ENCODE measurements around the gene FADS1. TPM values are rescaled to one million over a fixed set of nuclear protein-coding genes. Genes with fewer than 3 reads are reported as not detected.

Gene FADS1
- total RNA-seq: 44.5 and 64.7 TPM in 2 replicates

DNA sequence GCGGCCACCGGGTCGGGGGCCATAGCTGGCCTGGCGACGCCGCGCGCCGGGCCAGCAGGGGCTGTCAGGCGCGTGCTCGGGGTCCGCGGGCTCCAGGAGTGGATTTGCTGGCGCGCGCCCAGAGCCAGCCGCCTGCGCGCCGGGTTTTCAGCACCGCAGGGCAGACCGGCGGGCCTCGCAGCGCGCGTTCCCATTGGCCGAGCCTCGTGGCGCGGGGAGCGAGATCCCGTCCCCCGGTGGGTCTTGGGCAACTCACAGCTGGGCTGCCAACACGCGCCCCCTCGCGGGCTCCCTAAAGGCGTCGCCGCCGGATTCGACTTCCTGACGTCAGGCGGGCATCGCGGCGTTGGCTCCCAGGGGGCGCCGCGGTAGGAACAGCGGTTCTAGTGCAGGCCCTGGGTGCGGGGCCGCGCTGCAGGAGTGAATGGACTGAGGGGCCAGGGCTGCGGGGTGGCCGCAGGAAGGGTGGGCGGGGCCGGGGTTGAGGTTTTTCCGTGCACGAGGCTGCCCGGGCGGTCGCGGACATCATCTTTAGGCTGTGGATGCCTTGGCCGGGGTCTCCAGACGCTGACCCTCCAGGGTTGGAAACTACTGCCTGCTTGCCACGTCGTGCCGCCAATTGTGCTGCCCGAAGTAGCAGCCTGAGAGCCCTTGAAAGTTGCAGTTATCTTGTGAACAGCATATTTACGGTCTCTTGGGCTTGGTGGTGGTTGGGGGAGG, at the start of gene FADS1:
TSS of gene FADS1 (minus strand) at position 268 of the 720 bp plus-strand sequence. CDS start at position 194, 74 bp downstream.
- DNase-seq (ENCODE audit: extremely low read depth, low read depth, low spot score): no peak

GRCh38 chr11:61866231-61866957, 49.6 kb upstream of the FADS1 start:
- DNase-seq (ENCODE audit: extremely low read depth, low read depth, low spot score): no peak

DNA sequence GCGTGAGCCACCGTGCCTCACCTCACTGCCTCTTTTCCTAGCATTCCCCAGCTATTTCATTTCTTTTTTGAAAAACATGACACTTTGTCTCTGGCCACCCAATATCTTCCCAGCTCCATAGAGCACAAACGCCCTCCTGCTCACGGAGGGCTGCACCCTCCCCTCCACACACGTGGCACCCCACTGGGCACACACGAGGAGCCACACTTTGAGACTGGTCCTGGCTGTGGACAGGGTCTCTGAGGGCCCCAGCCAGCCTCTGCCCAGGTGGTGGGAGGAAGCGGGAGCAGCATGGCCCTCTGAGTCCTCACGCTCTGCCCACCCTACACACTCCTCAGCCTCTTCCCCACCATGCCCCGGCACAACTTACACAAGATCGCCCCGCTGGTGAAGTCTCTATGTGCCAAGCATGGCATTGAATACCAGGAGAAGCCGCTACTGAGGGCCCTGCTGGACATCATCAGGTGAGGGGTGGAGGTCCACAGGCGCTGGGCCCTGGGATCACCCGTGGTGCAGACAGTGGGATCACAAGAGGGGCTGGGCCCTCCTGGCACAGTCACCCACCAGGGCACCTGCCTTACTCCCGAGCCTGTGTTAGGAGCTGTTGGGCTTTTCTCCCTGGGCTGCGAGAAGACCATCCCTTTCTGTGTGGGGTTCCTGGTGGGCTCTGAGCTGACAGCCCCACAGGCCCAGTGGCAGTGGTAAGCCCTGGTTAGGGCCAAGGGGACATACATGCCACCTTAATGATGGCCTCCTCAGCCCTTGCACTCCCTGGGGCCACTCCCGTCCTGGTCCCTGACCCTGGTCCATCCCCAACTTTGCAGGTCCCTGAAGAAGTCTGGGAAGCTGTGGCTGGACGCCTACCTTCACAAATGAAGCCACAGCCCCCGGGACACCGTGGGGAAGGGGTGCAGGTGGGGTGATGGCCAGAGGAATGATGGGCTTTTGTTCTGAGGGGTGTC, 48.3 kb upstream of the FADS1 start:
- DNase-seq (ENCODE audit: extremely low read depth, low read depth, low spot score): no peak

DNA sequence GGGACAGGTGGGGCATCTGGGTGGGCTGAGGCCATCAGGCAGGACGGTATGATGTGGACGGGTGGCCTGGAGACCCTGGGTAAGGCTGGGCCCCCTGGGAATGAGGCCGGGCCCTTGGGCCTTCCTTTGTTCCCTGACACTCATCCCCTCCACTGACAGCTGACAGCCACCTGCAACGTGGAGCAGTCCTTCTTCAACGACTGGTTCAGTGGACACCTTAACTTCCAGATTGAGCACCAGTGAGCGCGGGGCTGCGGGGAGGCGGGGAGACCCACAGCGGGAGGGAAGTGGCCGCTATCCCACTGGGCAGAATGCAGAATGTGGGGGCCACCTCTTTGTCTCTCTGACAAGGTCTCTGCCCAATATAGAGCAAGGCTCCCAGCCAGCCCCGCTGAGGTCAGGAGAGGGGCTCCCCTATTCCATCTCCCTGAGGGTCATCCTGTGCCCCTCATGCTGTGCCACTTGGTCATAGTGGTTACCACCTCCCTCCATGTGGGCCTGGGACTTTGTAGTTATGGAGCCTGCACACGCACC, 46.8 kb upstream of the FADS1 start:
- no peak for DNase-seq (ENCODE audit: extremely low read depth, low read depth, low spot score)

DNA sequence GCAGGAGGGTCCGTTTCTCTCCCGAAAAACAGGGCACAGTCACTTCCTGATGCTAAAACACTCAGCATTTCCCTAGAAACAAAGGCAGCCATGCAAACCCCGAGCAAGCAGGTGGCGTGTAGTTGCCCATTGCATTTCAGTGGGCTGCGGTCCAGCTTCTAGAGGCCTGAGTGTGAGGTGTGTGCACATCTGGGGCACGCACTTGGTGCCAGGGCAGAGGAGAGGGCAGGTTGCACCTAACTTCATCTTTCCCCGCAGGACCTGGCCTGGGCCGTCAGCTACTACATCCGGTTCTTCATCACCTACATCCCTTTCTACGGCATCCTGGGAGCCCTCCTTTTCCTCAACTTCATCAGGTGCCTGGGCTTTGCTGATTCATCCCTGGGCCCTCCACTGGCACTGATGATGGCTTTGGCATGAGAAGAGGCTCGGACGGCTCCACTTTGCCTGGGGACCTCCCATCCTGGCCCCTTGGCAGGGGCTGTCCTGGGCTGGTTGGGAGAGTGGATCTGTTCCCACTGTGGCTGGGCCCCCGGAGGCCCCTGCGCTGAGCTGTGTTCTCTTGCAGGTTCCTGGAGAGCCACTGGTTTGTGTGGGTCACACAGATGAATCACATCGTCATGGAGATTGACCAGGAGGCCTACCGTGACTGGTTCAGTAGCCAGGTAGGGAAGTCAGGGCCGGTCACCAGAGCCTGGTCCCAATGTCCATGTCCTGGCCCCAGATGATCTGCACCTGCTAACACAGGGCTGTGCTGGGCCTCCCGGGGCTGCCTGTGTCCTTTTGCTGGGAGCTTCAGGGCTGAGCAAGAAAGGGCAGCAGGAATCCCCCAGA, 46.1 kb upstream of the FADS1 start:
- DNase-seq (ENCODE audit: extremely low read depth, low read depth, low spot score): no peak

DNA sequence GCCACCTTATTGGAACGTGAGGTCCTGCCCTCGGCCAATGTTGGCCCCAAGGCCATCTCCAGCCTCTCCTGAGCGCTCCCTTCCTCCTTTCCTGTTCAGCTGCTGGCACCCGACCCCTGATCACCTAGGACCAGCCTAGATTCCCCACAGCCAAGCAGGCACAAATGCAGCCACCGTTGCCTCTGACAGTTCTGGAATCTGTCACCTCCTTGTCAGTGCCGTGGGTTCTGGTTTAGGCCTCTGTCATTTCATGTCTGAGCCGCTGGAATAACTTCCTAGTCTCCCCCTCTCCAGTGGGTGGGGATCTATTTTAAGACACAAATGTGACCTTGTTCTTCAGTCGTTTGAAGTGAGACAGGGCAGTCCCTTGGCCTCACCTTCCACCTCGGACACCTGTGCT, 44.8 kb upstream of the FADS1 start:
- no peak for DNase-seq (ENCODE audit: extremely low read depth, low read depth, low spot score)

GRCh38 chr11:61860054-61860903, 43.5 kb upstream of the FADS1 start:
- DNase-seq (ENCODE audit: extremely low read depth, low read depth, low spot score): no peak

DNA sequence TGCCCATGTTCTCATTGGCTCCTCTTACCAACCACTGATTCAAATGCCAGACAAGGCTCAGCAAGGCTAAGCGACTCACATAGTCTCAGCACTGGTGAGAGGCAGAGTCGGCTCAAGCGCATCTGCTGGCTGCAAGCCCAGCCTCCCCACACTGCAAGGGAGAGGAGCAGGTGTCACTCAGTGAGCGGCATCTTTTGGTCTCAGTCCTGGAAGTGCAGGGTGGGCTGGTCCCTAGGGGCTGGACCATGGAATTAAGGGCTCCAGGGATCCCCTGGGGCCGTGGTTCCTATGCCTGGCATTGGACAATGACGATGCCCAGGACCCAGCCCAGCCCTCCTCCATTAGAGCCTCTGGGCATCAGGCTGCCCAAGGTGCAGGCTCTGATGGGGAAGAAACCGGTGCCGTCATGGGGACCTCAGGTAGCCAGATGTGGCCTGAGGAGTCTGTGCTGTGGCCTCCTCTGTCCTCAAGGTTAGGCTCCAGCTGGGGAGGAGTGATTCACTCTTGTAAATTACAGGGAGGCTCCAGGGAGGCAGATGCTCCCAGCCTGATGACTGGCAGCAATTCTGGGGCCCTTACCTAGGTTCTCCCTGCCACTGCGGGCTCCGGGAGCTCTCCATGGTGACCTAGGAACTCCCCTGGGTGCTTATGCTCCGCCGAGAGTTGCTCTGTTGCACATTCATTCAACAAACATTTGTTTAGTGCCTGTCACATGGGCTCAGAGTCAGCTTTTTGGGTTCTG, 39.3 kb upstream of the FADS1 start:
- DNase-seq (ENCODE audit: extremely low read depth, low read depth, low spot score): no peak

- DNase-seq (ENCODE audit: extremely low read depth, low read depth, low spot score): no peak
Observed at GRCh38 chr11:61854966-61855714, 38.3 kb upstream of the FADS1 start.

DNA sequence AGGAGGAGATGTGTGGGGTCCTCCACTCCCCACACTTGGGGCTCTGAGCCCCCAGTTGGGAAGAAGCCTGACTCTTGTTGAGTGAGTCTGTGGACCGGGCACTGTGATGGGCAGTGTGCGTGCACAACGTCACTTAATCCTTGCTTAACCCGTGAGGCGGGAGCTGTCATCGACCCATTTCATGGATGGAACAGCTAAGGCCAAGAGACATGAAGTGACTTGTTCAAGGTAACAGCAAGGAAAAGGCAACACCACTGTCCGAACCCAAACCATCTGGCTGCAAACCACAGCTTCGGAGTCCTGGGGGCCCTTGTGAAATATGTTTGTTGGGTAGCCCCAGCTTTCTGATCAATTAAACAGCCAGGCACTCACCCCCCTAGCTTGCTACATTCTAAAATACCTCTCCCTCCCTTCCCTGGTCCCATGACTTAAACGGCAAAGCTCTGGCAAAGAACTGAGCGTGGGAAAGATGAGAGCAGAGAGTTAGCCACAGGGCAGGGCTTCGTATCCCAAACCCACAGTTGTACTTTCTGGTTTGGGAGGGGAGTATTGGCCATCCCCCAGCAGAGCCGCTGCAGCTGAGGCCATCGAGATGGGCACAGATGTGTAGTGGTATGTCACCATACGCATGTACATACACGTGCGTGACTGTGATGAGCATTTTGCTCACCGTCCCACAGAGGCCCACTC, 37.5 kb upstream of the FADS1 start:
- DNase-seq (ENCODE audit: extremely low read depth, low read depth, low spot score): no peak

GRCh38 chr11:61853698-61854169, 36.9 kb upstream of the FADS1 start:
- no peak for DNase-seq (ENCODE audit: extremely low read depth, low read depth, low spot score)

- DNase-seq (ENCODE audit: extremely low read depth, low read depth, low spot score): no peak
Observed at GRCh38 chr11:61851900-61852295, 35.1 kb upstream of the FADS1 start.

DNA sequence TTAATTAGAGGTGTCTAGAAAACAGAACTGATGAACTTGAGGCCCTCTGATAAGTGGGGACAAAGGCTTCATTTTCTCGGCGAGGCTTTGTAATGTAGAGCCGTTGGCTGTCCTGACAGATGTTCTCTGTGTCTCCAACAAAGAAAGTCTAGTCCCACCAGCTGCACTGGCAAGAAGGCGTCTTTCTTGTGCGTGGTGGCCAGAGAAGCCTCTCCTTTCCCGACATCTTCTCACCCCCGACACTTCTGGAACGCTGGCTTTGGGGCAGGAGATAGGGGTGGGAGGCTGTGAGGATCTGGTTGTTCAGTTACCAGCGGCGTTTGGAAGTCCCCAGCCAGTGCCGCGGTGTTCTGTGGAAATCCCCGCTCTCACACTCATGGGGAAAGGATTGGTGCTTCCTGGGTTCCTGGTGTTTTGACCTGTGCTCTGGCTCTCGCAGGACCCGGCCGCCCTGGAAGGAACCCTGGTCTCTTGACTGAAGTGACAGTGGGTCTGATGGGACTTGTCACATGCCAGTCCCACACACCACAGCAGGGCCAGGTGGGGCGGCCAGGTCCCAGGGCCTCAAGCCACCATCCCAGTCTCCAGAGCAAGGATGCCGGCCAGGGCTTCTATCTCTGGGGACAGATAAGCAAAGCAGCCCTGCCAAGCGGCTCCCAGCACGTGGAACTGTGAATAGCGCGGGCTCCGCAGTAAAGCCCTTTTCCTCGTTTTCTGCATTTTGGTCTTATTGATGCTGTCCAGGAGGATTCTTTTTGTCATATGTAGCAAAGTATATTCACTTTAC, 34.5 kb upstream of the FADS1 start:
- DNase-seq (ENCODE audit: extremely low read depth, low read depth, low spot score): no peak

DNA sequence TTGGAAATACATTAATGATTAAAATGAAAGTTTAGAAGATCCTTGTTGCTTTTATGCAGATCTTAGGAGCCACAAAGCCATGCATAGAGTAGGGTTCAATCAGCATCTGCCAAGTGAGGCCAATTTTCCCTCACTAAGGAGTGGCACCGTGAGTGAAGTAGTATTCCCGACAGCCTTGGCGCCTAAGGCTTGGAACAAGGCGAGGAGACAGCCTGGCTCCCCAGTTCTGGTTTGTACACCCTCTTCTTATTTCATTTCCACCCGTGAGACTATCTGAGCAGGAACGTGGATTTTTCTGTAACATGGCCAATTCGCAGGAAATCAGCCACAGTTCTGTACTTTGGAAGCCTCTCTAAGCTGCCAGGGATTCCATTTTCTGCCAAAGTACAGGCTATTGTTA, 33.9 kb upstream of the FADS1 start:
- DNase-seq (ENCODE audit: extremely low read depth, low read depth, low spot score): no peak

DNA sequence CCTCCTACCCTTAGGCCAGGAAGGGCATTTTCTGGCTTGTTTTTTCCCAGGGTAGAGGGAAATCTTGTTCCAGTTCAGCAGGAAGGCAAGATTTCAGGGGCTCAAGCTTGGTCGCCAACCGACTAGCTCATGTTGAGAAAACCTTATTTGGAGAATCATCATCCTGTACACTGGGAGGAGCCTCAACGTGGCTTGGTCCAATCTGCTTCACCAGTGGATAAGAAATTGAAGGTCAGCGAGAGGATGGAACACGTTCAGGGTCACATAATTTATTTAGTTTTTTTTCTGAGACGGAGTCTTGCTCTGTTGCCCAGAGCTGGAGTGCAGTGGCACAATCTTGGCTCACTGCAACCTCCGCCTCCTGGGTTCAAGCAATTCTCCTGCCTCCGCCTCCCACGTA, 31.8 kb upstream of the FADS1 start:
- DNase-seq (ENCODE audit: extremely low read depth, low read depth, low spot score): no peak

DNA sequence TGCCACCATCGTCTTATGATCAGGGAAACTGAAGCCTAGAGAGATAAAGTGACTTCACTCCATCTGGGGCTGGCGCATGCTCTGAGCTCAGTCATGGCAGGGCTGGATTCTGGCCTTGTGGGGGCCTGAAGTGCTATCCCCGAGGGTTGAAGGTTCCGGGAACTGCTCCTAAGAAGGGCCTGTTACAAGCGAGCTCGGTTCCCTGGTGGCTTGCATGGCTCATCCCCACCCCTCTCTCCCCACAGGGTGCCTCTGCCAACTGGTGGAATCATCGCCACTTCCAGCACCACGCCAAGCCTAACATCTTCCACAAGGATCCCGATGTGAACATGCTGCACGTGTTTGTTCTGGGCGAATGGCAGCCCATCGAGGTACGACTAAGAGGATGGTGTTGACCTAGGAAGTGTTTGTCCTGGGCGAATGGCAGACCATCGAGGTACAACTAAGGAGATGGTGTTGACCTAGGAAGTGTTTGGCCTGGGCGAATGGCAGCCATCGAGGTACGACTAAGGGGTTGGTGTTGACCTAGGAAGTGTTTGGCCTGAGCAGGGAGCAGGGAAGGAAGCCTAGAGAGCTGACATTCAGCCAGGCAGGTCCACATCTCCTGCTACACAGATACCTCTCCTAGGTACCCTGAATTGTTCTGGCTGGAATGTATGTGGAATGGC, 31.2 kb upstream of the FADS1 start:
- DNase-seq (ENCODE audit: extremely low read depth, low read depth, low spot score): no peak
